ENCODE results near the gene PKP1.

PKP1 gene

DNA sequence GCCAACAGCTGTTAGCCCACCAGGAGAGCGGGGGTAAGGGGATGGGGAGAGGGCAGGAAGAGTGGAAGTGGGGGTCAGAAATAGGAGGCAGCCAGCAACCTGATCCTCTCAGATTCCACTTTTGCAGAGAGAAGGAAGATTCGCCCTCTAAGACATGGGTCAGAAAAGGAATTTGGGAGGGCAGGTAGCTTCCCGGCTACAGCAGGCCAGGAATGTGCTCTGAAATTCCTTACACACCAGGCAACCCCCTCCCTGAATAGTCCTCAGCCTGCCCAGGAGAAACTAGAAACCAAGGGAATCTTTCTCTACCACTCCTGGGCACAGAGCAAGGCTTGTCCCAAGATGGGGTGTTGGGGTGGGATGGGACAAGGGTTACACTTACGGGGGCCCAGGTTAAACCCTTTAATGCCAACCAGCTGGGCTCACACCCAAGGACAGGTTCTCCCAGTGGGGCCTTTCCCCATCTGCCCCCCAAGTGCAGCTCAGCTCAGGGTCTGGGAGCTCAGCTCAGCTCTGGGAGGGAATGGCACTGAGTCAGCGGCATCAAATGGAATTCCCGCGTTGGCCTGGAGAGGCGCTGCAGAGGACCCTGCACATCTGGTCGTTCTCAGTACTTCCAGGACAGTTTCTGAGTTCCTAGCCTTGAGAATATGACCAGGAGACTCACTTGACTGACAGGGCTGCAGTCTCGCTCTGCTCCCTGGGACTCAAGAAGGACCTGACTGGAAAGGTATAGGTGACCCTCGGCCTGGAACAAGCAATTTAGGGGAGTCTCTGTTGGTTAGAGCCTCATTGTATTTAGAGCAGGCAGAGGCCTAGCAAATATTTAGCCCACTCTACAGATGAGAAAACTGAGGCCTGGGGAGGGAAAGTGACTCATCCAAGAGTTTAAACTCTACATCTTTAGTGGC lies 93.4 kb downstream of the PKP1 start:
- H3K9me2 ChIP-seq (replicated peaks; ENCODE audit: insufficient read depth, low read length), result no peaks in the 10 kb centered on the region
- no peaks in the 10 kb centered on the region for H3K4me1 ChIP-seq (ENCODE audit: low read length)
- no peaks in the 10 kb centered on the region for H3K36me3 ChIP-seq (replicated peaks; ENCODE audit: insufficient read depth, low read length)
- no peak overlapping the region for H2AFZ ChIP-seq (ENCODE audit: low read length)
- no peaks in the 10 kb centered on the region for H4K20me1 ChIP-seq (ENCODE audit: insufficient read depth, low read length)
- no peak overlapping the region for H3K27ac ChIP-seq (ENCODE audit: low read length)
- no peaks in the 10 kb centered on the region for H3K9me3 ChIP-seq (replicated peaks; ENCODE audit: insufficient read depth, low read length)
- H3K79me2 ChIP-seq (ENCODE audit: low read length), result no peaks in the 10 kb centered on the region
- H3K4me2 ChIP-seq (ENCODE audit: low read depth, low read length), result no peak overlapping the region
- TF ChIP-seq, protein P1, sequence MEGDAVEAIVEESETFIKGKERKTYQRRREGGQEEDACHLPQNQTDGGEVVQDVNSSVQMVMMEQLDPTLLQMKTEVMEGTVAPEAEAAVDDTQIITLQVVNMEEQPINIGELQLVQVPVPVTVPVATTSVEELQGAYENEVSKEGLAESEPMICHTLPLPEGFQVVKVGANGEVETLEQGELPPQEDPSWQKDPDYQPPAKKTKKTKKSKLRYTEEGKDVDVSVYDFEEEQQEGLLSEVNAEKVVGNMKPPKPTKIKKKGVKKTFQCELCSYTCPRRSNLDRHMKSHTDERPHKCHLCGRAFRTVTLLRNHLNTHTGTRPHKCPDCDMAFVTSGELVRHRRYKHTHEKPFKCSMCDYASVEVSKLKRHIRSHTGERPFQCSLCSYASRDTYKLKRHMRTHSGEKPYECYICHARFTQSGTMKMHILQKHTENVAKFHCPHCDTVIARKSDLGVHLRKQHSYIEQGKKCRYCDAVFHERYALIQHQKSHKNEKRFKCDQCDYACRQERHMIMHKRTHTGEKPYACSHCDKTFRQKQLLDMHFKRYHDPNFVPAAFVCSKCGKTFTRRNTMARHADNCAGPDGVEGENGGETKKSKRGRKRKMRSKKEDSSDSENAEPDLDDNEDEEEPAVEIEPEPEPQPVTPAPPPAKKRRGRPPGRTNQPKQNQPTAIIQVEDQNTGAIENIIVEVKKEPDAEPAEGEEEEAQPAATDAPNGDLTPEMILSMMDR (IDR thresholded peaks at IDR 0.05; ENCODE audit: low read length), result peak; percentile 64
- TF ChIP-seq EZH2 (optimal IDR thresholded peaks at IDR 0.05; ENCODE audit: low read depth, low read length), result no peak
- no peaks in the 10 kb centered on the region for H3F3A ChIP-seq (ENCODE audit: insufficient read depth, low read length)
- DNase-seq, result peak; percentile 25
- H3K4me3 ChIP-seq (ENCODE audit: low read length), result no peak overlapping the region
- no peak overlapping the region for H3K9ac ChIP-seq (ENCODE audit: low read length)
- H3K27me3 ChIP-seq (replicated peaks; ENCODE audit: insufficient read depth, low read length), result peaks cover 56% of the 10 kb centered on the region

DNA sequence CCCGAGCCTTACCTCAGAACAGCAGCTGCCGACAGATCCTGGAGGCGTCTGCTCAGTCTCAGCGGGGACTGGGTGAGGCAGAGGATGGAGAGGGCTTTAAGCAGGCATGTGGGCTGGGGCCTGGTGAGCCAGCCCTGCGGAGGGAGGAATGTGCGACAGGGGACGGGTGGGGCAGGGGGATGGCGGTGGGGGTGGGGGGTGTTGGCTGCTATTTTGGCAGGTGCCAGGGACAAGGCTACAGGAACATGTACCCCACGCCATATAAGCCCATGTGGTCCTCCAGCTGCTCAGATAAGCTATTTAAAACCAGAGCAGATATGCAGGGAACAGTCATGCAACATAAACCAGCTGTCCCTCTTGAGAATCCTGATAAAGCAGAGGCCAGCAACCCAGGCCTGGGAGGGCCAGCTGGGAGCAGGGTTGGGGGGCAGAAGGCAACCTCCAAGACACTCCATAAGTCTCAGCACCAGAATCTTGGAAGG lies 94.3 kb downstream of the PKP1 start, which contains the start of gene TNNT2:
Gene TNNT2 (minus strand): TSS at position 70 of the 482 bp plus-strand sequence. CDS start 4,426 bp downstream, outside the sequence.
- H3K9me2 ChIP-seq (replicated peaks; ENCODE audit: insufficient read depth, low read length), result no peaks in the 10 kb centered on the region
- no peak within 1 kb of the TSS for H3K9ac ChIP-seq (ENCODE audit: low read length)
- H3K27me3 ChIP-seq (replicated peaks; ENCODE audit: insufficient read depth, low read length), result peaks cover 47% of the 10 kb centered on the region
- H4K20me1 ChIP-seq (ENCODE audit: insufficient read depth, low read length), result no peaks in the 10 kb centered on the region
- H3K4me1 ChIP-seq (ENCODE audit: low read length), result no peaks in the 10 kb centered on the region
- H3K27ac ChIP-seq (ENCODE audit: low read length), result no peak within 1 kb of the TSS
- no peak within 1 kb of the TSS for H3K4me2 ChIP-seq (ENCODE audit: low read depth, low read length)
- H3F3A ChIP-seq (ENCODE audit: insufficient read depth, low read length), result no peaks in the 10 kb centered on the region
- TF ChIP-seq, protein P1 (IDR thresholded peaks at IDR 0.05; ENCODE audit: low read length), result no peak
- TF ChIP-seq EZH2 (optimal IDR thresholded peaks at IDR 0.05; ENCODE audit: low read depth, low read length) (no peak), EZH2phosphoT487 (IDR thresholded peaks at IDR 0.05; ENCODE audit: low read length) (no peak)
- no peak within 1 kb of the TSS for H2AFZ ChIP-seq (ENCODE audit: low read length)
- no peak within 1 kb of the TSS for H3K4me3 ChIP-seq (ENCODE audit: low read length)
- no peaks in the 10 kb centered on the region for H3K9me3 ChIP-seq (replicated peaks; ENCODE audit: insufficient read depth, low read length)
- DNase-seq, result no peak
- H3K36me3 ChIP-seq (replicated peaks; ENCODE audit: insufficient read depth, low read length), result no peaks in the 10 kb centered on the region
- no peaks in the 10 kb centered on the region for H3K79me2 ChIP-seq (ENCODE audit: low read length)

DNA sequence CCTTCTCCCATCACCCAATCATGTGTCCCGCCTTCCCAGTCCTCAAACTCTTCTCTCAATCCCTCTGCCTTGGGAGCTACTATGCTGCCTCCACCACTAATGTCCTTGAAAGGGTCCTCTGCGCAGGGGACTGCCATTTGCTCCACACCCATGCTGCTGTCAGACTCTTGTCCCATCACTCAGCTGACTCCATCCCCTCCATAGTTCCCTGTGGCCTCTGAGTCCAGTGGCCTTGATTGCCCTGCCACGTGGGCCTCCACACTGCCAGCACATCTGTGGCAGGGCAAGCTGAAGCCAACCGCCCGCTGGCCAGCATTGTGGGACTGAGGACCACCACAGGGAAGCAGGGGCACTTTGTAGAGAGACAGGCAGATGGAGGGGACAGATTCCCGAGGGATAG lies 95.5 kb downstream of the PKP1 start:
- Histone ChIP-seq H3K79me2 (ENCODE audit: low read length) (no peaks in the 10 kb centered on the region), H3K4me3 (ENCODE audit: low read length) (no peak overlapping the region), H3K9me2 (replicated peaks; ENCODE audit: insufficient read depth, low read length) (no peaks in the 10 kb centered on the region), H2AFZ (ENCODE audit: low read length) (no peak overlapping the region), H3F3A (ENCODE audit: insufficient read depth, low read length) (no peaks in the 10 kb centered on the region), H3K4me1 (ENCODE audit: low read length) (no peaks in the 10 kb centered on the region), H3K27me3 (replicated peaks; ENCODE audit: insufficient read depth, low read length) (peaks cover 36% of the 10 kb centered on the region), H3K4me2 (ENCODE audit: low read depth, low read length) (no peak overlapping the region), H4K20me1 (ENCODE audit: insufficient read depth, low read length) (no peaks in the 10 kb centered on the region), H3K36me3 (replicated peaks; ENCODE audit: insufficient read depth, low read length) (no peaks in the 10 kb centered on the region), H3K9me3 (replicated peaks; ENCODE audit: insufficient read depth, low read length) (no peaks in the 10 kb centered on the region), H3K9ac (ENCODE audit: low read length) (no peak overlapping the region), H3K27ac (ENCODE audit: low read length) (no peak overlapping the region)
- TF ChIP-seq EZH2phosphoT487 (IDR thresholded peaks at IDR 0.05; ENCODE audit: low read length) (no peak), EZH2 (optimal IDR thresholded peaks at IDR 0.05; ENCODE audit: low read depth, low read length) (no peak)
- TF ChIP-seq, protein P1 (IDR thresholded peaks at IDR 0.05; ENCODE audit: low read length), result no peak
- DNase-seq, result no peak

All from MM.1S (cell line).